ENCODE measurements around the gene ACER2.

GRCh38 chr9:19485193-19485592 lies 76.4 kb downstream of the ACER2 start:
- TF ChIP-seq FOXK2 (IDR thresholded peaks at IDR 0.05) (no peak), NFRKB (IDR thresholded peaks at IDR 0.05) (no peak), SP1 (IDR thresholded peaks at IDR 0.05) (no peak), LEF1 (IDR thresholded peaks at IDR 0.05; ENCODE audit: borderline replicate concordance) (no peak), SUZ12 (IDR thresholded peaks at IDR 0.05) (no peak), FOXA1 (IDR thresholded peaks at IDR 0.05) (no peak), HDGF (IDR thresholded peaks at IDR 0.05; ENCODE audit: borderline replicate concordance) (no peak)

Measured in HEK293T (cell line).